ENCODE data around the gene NEAT1.

The NEAT1 gene

DNA sequence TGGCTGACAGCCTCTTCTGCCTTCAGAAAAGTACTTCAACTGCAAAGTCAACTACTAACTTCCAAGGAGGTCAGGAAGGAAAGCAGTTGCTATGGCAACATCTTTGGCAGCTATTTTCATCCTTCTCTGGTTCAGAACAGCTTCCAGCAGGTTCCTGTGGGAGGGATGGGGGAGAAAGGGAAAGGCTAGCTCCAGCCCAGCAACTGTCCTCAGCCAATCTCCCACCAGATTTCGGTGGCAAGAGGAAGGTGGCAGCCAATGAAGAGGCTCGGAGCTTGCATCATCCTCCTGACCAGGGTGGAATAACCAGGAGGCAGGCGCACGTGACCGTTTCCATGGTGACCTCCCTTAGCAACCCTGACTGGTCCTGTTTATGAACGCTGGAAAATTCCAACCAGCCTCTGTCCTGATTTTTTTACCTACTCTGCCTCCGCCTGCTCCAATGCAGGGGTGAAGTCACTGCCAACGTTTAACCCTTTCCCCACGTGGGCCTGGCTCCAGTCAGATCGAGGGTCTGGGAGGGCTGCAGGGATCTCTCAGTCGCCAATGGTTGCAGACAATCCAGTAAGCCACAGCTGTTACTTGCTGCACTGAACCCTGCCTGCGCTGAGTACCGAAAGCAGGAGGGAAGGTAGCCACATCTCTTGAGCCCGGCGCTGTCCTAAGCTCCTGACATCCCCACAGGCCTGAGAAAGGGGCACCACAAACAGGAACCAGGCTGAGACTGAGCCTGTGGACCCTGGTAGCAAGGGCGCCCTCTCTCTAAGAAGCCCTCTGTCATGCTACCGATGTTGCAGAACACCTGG, 65.1 kb downstream of the NEAT1 start:
- DNase-seq, result peak; percentile 97 to 98 (median 98)

DNA sequence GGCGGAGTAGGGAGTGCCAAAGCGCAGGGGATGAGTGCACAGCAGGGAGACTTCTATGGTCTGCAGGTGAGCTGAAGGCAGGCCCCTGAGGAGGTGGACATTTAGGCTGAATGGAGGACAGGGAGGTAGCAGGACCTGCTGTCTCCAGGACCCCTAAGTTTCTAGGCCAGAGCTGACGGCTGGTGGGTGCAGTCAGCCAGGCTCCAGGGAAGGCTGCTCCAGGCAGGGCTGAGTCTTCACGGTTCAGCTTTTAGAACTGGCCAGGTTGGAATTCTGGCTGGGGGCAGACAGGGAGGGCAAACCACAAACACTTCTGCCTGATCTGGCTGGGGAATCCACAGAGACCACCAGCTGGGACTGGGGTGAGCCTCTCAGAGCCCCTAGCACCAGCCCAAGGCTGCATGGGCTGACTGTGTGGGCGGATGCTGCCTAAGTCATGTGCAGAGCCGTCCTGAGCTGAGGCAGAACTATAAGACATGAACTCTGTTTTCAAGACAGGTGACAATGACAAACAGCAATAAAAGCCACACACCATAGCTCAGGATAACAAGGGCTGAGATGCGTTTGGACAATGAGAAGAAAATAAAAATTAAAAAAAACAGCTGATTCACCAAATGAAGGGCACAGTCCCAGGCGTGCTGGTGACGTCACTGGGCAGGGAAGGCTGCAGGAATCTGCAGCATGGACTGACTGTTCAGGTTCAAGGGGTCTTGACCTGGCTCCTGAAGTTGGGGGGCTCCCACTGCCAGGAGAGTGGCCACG, 65.9 kb downstream of the NEAT1 start:
- DNase-seq, result peak in 1 of 3 donors; percentile 43

DNA sequence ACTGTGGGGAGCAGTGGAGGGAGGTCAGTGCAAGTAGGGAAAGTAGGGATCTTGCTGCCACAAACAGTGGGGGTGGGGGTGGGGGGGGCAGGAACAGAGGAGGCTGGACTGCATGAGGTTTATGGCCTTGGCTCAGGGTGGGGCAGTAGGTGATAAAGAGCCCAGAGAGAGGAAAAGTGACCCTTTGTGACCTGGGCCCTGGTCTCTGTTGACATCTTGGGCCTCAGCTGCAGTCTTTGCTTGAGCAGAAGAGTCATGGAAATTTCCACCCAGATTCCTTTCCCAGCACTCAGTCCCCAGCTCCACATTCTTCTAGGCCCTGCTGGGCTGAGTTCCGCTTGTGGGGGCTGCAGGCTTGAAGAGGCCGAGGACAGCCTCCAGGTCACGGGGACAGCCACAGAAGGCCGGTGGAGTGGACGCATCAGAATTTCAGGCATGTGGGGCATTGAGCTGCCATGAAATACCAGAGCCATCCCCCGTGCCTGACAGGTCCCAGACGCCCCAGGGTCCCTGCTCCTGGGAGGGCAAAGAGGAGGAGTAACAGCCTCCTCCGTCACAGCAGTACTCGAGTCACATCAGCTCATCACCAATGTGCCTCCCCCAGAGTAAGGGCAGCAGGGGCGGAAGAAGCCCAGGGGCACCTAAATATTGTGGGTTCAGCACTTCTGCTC, 66.6 kb downstream of the NEAT1 start:
- peak in 1 of 3 donors; percentile 19 for DNase-seq

DNA sequence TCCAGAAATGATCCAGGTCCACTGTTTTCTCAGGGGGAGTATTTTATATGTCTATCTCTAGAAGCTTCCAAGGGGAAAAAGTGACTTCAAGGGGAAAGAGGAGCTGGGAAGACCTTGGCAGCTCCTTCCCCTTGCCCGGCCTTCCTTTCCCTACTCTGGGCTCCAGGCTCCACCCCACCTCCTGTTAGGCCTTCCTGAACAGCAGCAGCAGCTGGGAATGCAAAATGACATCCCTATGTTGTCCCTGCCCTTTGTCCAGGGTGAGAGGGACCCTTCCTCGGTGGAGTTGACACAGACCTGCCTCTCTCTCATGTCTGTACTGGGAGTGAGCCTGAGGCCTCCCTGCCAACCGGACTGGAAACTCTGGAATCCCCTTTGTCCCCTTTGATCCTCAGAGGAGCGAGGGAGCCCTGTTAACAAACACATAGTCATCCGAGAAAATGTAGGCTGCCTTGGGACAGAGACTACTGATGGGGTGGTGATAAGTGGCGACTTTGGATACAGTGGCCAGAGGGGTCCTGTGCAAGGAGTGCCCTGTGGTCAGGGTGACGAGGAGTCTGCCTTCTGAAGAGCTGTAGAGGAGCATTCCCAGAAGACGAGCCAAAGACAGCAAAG, 67.2 kb downstream of the NEAT1 start:
- no peak for DNase-seq

DNA sequence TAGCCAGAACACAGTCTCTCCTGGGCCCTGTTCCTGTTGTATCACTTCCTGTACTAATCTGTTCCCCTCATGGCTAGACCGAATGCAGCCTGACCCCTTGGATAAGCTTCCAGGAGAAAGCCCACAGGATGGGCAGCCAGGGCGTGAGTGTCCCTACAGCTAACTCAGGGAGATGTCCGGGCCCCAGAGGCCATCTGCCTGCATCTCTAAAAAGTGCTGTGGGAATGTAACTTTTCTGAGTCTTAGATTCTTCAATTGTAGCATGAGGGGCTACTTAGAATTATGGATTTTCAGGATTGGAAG, 68.5 kb downstream of the NEAT1 start:
- no peak for DNase-seq

DNA sequence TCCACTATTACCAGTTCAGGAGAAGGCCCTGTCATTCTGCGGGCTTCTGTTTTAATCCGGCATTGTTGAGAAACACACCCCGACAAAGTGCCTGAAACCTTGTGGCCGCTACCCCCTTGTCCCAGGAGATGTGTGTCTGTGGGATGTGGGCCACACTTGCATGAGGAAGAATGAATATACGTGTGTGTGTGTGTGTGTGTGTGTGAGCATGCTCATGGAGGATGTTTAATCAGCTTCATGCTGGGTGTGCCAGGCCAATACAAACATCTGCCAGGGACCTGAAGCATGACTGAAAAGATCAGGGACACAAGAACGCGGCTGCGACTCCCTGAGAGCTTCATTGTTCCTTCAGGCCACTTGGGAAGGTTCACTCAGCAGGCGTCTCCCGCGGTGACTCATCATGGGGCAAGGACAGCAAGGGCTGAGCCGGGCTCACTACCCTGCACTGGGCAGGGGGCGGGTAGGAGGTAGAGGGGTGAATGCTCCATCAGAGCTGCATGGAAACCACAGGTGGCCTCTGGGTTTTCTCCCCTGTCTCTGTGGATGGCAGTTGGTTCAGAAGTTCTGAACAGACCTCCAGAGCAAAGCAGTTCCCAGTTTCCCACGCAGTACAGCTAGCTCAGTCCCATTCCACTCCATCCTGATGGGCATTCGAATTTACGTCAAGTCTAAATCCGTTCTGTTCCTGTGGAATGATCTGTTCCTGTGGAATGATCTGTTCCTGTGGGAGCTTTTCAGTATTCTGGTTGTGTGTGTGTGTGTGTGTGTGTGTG, 69.2 kb downstream of the NEAT1 start:
- peak; percentile 87 to 92 (median 90) for DNase-seq

DNA sequence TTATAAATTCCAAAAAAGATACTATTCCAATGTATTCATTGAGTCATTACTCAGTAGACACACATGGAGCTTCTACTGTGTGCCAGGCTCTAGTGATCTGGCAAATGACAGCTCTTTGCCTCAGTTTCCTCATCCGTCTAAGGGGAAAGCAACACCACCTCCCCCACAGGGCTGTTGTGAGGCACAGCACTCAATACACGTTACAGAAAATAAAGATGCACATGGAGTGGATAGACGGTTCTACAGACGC, 69.7 kb downstream of the NEAT1 start:
- DNase-seq, result no peak

DNA sequence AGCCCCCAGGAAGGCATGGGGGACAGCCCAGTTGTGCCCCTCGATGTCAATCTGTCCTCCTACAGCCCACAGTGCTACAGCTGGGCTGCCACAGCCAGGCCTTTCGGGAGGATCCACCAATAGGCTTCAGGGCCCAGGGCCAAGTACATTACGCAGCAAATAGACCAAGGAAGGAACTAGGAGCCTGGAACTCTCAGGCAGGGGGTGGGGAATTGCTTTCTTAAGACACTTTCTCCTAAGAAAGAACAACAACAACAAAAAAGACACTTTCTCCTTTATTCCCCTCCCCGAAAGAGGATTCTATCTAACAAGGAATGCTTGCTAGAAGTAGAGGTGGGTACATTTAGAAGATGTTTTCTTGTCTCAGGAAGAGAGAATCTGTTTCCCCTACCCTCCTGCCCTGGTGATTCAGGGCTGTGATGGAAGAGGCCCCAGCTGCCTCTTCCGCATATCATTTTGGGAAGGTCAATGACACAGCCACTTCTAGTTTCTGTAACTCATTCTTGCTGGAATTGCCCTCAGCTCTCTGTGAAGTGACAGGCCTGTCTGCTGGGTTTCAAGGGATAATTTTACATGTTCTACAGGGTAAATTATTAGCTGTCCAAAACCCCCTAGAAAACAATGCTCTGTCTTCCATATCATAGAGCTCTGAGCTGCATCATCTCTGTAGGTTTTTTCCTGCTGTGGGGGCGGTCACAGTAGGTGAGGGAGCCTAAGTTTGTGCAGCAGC, 70.2 kb downstream of the NEAT1 start:
- peak; percentile 90 to 98 (median 96) for DNase-seq

DNA sequence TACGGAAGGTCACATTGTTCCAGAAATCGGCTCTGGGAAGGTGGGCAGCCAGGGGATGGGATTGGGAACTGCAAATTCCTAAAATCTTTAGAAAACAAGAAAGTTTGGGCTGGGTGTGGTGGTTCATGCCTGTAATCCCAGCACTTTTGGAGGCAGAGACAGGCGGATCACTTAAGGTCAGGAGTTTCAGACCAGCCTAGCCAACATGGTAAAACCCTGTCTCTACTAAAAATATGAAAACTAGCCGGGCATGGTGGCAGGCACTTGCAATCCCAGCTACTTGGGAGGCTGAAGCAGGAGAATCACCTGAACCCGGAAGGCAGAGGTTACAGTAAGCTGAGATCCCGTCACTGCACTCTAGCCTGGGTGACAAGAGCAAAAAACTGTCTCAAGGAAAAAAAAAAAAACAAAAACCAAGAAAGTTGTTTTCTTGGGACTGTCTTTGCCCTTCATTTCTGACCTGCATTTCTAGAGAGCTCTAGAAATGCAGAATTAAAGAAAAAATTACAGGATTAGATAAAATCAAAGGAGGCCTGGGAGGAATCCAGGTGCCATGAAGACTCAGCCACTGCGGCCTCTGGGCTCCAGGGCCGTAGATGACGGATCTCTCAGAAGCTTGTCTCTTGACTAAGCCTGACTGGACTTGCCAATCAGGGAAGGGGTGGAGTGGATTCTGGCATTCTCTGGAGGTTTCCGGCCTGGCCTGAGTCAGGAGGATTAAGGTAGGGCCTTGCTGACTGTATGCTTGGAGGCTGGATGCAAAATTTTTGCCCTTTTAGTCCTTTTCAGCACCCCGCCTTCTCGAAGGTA, 71.0 kb downstream of the NEAT1 start:
- peak; percentile 60 to 81 (median 62) for DNase-seq

Measured in suppressor macrophage treated with lipopolysaccharide for 1 hour (primary cell).